Left renal cortex interstitium (tissue), 4 donors: Measurements from ENCODE around the gene ACSL1. TPM values are rescaled to one million over a fixed set of nuclear protein-coding genes. Genes with fewer than 3 reads are reported as not detected.

Experiments used
- DNase-seq, 4 donors: peaks; one replicate each; pipeline ENCODE4 v3.0.0-alpha.2; 2013; ENCODE audit warnings: low read depth in 4 of 4, low spot score in 2 of 4, missing footprints in 1 of 4
- polyA plus RNA-seq, 4 donors: library from polyadenylated mRNA; unstranded; fragments of 120-200 nt; gene quantifications; one replicate each; pipeline ENCODE4 v1.2.1, GENCODE V29; 2013; ENCODE audit not compliant: insufficient read length in 4 of 4

Gene ACSL1
- polyA plus RNA-seq, 4 donors: 46.7 to 77.5 (median 56.3) TPM

DNA sequence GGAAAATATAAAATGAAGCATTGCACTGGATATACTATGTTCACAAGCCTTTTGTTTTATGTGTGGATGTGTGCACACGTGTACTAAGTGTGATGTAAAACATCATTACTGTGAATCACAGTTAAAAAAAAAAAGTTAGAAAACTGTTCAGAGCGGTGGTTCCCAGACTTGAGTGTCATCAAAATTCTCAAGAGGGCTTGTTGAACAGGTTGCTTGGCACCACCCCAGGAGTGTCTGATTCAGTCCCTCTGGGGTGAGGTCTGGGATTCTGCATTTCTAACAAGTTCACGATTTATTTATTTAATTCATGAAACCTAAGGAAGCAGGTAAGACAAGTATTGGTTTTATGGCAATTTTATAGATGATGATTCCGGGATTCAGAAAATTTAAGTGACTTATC, 93.6 kb downstream of the ACSL1 start:
- DNase-seq: no peak

DNA sequence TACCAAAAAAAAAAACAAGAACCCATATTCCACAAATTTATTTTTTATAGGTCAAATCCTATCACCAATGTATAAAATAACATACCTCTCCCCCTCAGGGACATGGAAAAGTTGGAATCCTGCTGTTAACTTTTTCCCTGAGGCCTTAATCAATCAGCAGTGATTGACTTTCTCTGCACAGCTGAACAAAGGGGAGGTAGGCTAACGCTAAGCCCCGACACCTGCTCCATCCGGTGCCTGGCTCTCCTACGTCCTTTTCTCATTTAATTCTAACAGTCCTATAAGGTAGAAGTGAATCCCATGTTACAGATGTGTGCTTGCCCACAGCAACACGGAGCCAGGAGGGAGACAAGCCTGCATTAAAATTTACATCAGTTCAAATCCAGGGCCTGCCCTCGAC, 94.7 kb downstream of the ACSL1 start:
- no peak for DNase-seq

DNA sequence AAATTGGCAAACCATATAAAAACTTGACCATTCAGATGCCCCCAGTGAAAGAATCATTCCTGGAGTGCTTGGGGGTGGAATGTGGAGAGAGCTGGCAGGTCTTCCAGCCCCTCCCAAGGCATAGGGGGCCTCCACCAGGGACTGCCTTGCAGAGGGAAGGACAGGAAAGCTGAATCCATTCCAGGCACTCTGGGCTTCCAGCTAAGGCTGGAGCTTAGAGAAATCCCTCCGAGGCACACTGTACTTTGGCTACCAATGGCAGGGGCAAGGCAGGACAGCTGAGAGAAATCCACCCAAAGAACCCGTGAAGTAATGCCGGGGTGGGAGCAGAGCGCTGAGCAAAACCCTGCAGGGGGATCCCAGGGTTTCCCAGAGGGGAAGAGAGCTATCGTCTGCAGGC, 95.8 kb downstream of the ACSL1 start:
- DNase-seq: no peak

DNA sequence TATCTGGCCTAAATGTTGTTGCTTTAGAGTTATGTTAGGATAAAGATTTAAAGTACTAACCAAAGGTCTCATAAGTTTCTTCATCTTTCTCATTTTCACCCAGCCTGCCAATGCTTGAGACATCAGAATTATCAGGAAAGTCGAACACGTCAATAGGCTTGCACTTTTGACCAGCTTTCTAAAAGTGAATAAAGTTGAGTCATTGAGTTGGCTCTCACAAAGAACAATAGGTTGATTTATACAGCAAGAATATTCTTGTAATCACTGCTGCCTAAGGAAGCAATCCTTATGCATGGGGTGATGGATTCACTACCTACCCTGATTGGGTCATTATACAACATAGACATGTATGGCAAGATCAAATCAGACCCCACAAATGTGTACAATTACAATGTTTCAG, 96.9 kb downstream of the ACSL1 start:
- DNase-seq: no peak

DNA sequence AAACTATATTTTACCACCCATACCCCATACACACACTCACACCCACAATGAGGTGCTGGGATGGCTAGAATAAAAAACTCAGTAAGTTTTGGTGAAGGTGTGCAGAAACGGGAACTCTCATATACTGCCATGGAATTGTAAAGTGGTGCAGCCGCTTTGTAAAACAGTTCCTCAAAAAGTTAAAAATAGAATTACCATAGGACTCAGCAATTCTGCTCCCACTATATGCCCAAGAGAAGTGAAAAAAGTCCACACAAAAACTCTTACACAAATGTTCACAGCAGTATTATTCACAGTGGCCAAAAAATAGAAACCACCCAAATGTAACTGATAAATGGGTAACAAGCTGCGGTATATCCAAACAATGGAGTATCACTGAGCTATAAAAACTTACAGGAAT, 98.3 kb downstream of the ACSL1 start:
- no peak for DNase-seq

DNA sequence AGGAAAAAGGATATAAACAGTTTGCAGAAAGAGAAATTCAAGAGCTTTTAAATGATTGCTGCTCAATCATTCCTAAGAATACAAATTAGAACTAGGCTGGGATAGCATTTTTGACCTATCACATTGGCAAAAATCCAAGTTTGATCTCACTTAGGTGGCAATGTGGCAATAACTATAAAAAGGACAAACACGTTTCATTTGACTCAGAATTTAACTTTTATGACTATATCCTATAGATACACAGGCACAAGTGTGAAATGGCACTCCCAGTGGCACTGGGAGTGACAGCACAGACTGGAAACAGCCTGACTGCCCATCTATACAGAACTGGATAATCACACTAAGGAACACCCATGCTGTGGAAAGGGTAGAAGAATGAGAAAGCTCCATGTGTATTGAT, 103.0 kb downstream of the ACSL1 start:
- no peak for DNase-seq

DNA sequence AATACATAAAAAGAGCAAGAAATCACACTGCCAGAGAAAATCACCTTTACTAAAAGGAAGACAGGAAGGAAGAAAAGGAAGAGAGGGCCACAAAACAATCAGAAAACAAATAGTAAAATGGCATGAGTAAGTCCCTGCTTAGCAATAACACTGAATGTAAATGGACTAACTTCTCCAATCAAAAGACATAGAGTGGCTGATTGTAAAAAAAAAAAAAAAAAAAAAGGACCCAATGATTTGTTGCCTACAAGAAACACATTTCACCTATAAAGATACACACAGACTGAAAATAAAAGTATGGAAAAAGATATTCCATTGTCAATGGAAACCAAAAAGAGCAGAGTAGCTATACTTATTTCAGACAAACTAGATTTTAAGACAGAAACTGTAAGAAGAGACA, 104.5 kb downstream of the ACSL1 start:
- DNase-seq: no peak

DNA sequence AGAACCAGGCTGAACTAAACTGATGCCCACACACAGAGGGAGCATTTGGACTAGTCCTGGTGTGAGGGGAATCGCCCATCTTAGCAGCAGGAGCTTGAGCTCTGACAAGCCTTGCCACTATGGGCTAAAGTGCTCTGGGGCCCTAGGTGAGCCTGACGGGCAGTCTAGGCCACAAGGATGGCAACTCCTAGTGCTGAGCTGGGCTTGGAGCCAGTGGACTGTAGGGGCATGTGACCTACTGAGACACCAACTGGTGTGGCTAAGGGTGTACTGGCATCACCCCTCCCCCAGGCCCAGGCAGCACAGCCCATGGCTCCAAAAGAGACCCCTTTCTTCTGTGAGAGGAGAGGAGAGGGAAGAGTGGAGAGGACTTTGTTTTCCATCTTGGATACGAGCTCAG, 106.4 kb downstream of the ACSL1 start:
- DNase-seq: no peak

DNA sequence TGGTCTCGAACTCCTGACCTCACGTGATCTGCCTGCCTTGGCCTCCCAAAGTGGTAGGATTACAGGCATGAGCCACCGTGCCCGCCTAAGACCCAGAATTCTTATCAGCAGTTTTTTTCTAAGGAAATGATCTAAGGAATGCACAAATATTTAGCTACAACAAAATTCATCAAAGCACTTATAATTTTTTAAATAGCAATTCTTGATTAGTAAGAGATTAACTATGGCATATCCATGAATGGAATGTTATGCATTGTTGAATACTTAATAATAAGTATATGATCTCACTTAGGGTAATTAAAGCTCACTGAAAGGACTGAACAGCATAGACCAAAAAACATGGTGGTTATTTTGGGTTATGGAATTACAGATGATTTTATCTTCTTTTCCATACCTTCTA, 110.2 kb downstream of the ACSL1 start:
- no peak for DNase-seq

DNA sequence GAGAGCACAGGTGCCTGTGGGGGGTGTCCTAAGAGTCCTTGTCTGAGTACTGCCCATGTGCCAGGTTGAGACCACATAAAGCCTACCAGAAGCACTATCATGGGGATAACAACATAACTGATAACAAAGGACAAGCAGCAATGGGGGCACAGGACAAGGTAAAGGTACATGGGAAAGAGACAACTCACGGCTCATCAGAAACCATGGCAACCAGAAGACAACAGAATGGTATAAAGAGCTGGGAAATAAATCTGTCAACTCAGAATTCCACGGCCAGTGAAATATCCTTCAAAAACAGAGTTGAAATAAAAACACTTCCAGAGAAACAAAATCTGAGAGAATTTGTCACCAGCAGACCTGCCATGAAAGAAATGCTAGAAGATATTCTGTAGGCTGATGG, 111.9 kb downstream of the ACSL1 start:
- no peak for DNase-seq

DNA sequence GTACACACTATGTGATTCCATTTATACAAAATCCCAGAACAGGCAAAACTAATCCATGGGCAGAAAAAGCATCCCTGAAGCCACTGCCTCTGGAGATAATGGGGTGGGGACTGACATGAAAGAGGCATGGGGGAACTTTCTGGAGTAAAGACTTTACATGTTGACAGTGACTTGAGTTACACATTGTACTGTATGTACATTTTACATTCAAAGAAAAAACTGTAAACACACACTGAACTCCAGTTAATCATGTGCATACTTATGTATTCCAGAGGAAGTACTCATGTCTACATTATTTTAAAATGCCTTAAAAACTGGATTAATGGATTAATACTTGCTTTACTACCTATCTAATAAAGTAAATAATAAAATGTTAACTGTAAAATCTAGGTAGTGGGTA, 113.4 kb downstream of the ACSL1 start:
- no peak for DNase-seq

DNA sequence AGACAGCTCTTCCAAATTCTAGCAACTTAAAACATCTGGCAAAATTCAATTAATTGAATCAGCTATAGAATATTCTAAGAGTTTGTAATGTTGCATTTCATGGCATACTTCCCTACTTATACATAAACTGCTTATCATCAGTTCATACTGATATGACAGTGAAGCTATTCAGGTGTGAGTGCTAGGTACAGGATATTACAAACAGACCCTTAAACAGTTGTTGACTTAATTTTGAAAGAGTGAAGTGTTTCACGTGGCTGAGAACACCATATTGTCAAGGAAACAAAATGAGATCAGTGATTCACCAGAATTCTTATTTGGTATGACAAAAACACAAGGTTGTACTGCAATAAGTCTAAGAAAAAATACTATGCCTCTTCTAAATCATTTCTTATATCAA, 119.3 kb downstream of the ACSL1 start:
- DNase-seq: no peak

DNA sequence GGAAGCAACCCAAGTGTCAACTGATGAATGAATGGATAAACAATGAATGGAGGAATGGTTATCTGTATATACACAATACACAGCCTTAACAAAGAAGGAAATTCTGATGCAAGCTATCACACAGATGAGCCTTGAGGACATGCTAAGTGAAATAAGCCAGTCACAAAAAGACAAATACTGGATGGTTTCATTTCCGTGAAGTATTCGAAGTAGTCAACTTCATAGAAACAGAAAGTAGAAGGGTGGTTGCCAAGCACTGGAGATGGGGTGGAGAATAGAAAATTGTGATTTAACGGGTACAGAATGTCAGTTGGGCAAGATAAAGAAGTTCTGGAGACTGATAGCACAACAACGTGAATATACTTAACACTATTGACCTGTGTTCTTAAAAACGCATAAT, 120.1 kb downstream of the ACSL1 start:
- DNase-seq: no peak

Other genes starting within 250 kb of the ACSL1 start
- gene CASP3, start 176.5 kb downstream of the ACSL1 start, polyA plus RNA-seq: 10 to 100 TPM; 29.5 to 38.0 (median 32.7) TPM
- 10 to 100 TPM; 24.2 to 42.6 (median 35.1) TPM for gene PRIMPOL, start 176.2 kb downstream of the ACSL1 start, polyA plus RNA-seq
- gene CENPU, start 91.9 kb downstream of the ACSL1 start, polyA plus RNA-seq: 10 to 100 TPM; 36.2 to 61.4 (median 40.7) TPM
- under 1 TPM in 1 of 4 donors, not detected in 3; 0.16 TPM for gene HELT, start 192.5 kb upstream of the ACSL1 start, polyA plus RNA-seq